Esophagus muscularis mucosa (tissue), 4 donors: ENCODE results near the gene PADI2. TPM values are rescaled to one million over a fixed set of nuclear protein-coding genes. Genes with fewer than 3 reads are reported as not detected.

Experiments
- DNase-seq: peaks from one replicate; pipeline ENCODE4 v3.0.0-alpha.2; 2017; ENCODE audit errors: extremely low spot score
- H3K27ac ChIP-seq, 4 donors: fragments of 200-600 bp; sonication (generic); replicated peaks in 1 of 4; 1 replicate in 3 of 4; 2 replicates in 1 of 4; pipeline ENCODE4 v1.5.1; 2016 to 2019; ENCODE audit warnings: mild to moderate bottlenecking in 1 of 4
- H3K27me3 ChIP-seq, 4 donors: fragments of 200-600 bp; sonication (generic); one replicate each; pipeline versions ENCODE4 v1.5.1 to v1.6.0; 2016 to 2019
- H3K36me3 ChIP-seq, 4 donors: fragments of 200-600 bp; sonication (generic); one replicate each; pipeline ENCODE4 v1.5.1; 2016 to 2019
- H3K4me1 ChIP-seq, 4 donors: fragments of 200-600 bp; sonication (generic); one replicate each; pipeline ENCODE4 v1.5.1; 2016 to 2019
- H3K4me3 ChIP-seq, 4 donors: fragments of 200-600 bp; sonication (generic); 1 replicate in 2 of 4; 2 replicates in 2 of 4; pipeline ENCODE4 v1.5.1; 2016 to 2019; ENCODE audit warnings: mild to moderate bottlenecking in 4 of 4, moderate library complexity in 1 of 4
- H3K9me3 ChIP-seq, 4 donors: fragments of 200-600 bp; sonication (generic); 1 replicate in 3 of 4; 2 replicates in 1 of 4; pipeline ENCODE4 v1.5.1; 2016 to 2019
- EP300 ChIP-seq: sonication (generic); formaldehyde crosslinking; IDR thresholded peaks from one replicate; pipeline ENCODE4 v1.6.1; 2017; ENCODE audit warnings: antibody characterized with exemption
- POLR2A ChIP-seq: fragments of 450-650 bp; IDR thresholded peaks from one replicate; pipeline ENCODE4 v1.6.1; 2017; ENCODE audit warnings: antibody characterized with exemption, moderate library complexity, mild to moderate bottlenecking, low read depth
- POLR2AphosphoS5 ChIP-seq, 2 donors: sonication (generic); formaldehyde crosslinking; IDR thresholded peaks; one replicate each; pipeline ENCODE4 v1.6.1; 2017; ENCODE audit warnings: antibody characterized with exemption in 2 of 2
- WGBS: methylation state at CpG from one replicate; pipeline ENCODE4 v1.1.5; 2018; 5-methylcytosine and 5-hydroxymethylcytosine counted together
- intact Hi-C: fragments of 100-400 bp; cut with DNase I; formaldehyde crosslinking; loops from one replicate; pipeline ENCODE4 v1.15.1; 2023
- total RNA-seq, 4 donors: library from RNA; depleted of rRNA; stranded (reverse); fragments of >200 nt; gene quantifications; one replicate each; pipeline versions ENCODE4 v1.1.0 to v1.2.1, GENCODE V29; 2016
- TF ChIP-seq, protein P1 (sequence below), 3 experiments: fragments of 200-600 bp in 2 of 3; fragments of 450-650 bp in 1 of 3; sonication (generic) in 2 of 3; IDR thresholded peaks; one replicate each; pipeline ENCODE4 v1.5.1; 2017 to 2019; ENCODE audit warnings: antibody characterized with exemption in 3 of 3, mild to moderate bottlenecking in 2 of 3, moderate library complexity in 1 of 3

The PADI2 gene
- total RNA-seq, 4 donors from 2014 or later = 0.39 to 2.0 (median 0.65) TPM

GRCh38 chr1:17161137-17161740, 42.0 kb upstream of the PADI2 start:
- Histone ChIP-seq H3K9me3 (no peaks in the 10 kb centered on the region), H3K36me3 (no peaks in the 10 kb centered on the region), H3K4me1 (no peaks in the 10 kb centered on the region), H3K27ac (no peak overlapping the region), H3K4me3 (no peak overlapping the region), H3K27me3 (peaks cover 0 to 40% (median 3%) of the 10 kb centered on the region in 4 donors)
- intact Hi-C loops = no loop called here
- no peak for DNase-seq
- TF ChIP-seq, protein P1, sequence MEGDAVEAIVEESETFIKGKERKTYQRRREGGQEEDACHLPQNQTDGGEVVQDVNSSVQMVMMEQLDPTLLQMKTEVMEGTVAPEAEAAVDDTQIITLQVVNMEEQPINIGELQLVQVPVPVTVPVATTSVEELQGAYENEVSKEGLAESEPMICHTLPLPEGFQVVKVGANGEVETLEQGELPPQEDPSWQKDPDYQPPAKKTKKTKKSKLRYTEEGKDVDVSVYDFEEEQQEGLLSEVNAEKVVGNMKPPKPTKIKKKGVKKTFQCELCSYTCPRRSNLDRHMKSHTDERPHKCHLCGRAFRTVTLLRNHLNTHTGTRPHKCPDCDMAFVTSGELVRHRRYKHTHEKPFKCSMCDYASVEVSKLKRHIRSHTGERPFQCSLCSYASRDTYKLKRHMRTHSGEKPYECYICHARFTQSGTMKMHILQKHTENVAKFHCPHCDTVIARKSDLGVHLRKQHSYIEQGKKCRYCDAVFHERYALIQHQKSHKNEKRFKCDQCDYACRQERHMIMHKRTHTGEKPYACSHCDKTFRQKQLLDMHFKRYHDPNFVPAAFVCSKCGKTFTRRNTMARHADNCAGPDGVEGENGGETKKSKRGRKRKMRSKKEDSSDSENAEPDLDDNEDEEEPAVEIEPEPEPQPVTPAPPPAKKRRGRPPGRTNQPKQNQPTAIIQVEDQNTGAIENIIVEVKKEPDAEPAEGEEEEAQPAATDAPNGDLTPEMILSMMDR (IDR thresholded peaks at IDR 0.05) = no peak
- TF ChIP-seq EP300 (no peak), POLR2AphosphoS5 (IDR thresholded peaks at IDR 0.05) (no peak), POLR2A (no peak)
- WGBS = 82% methylated on average over 3 of the region's 3 CpGs

- H3K9me3 ChIP-seq = peaks cover 0 to 20% (median 12%) of the 10 kb centered on the region in 4 donors
- peaks cover 0 to 27% (median 1%) of the 10 kb centered on the region in 4 donors for H3K27me3 ChIP-seq
- no peaks in the 10 kb centered on the region for H3K4me1 ChIP-seq
- TF ChIP-seq POLR2A (no peak), EP300 (no peak), POLR2AphosphoS5 (IDR thresholded peaks at IDR 0.05) (no peak)
- TF ChIP-seq, protein P1 (IDR thresholded peaks at IDR 0.05) = no peak
- no peak for DNase-seq
- H3K27ac ChIP-seq = no peak overlapping the region
- H3K4me3 ChIP-seq = no peak overlapping the region
- WGBS = 100% methylated on average over 2 of the region's 2 CpGs
- H3K36me3 ChIP-seq = no peaks in the 10 kb centered on the region
- intact Hi-C loops = no loop called here
Measured at GRCh38 chr1:17158961-17159360, 39.7 kb upstream of the PADI2 start.

- Histone ChIP-seq H3K9me3 (peaks cover 0 to 46% (median 32%) of the 10 kb centered on the region in 4 donors), H3K27ac (no peak overlapping the region), H3K36me3 (no peaks in the 10 kb centered on the region), H3K4me1 (no peaks in the 10 kb centered on the region), H3K27me3 (peaks cover 0 to 26% (median 0%) of the 10 kb centered on the region in 4 donors), H3K4me3 (no peak overlapping the region)
- intact Hi-C loops = no loop called here
- TF ChIP-seq POLR2A = no peak
- TF ChIP-seq EP300 = no peak
- 71% methylated on average over 3 of the region's 3 CpGs for WGBS
- no peak for DNase-seq
Measured at GRCh38 chr1:17156108-17156507, 36.9 kb upstream of the PADI2 start.

DNA sequence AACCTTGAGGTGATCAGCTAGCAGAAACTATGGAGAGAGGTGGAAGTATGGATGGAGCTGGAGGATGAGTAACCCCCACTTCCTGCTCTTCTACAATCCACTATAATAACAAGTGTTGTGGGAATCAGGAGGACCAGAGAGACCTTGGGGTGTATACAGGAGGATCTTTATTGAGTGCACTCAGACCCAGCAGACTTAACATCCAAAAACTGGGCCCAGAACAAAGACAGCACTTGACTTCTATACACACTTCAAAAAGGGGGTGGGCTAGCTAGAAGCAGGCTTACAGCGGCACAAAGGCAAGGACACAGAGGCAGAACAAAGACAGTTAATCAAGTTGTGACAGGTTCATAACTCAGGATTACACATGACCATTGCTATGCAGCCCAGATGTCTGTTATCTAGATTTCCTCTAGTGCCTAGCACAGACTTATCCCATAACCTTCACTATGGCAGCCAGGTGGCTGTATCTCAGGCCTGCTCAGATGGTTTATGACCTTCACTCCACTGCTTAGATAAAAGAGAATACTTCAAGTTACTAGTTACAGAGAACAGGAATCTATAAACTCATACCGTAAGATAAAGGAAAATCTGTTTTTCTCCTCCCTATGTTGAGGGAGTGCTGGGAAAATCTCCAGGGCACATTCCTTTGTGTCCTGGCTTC, 36.1 kb upstream of the PADI2 start:
- Histone ChIP-seq H3K9me3 (peaks cover 0 to 46% (median 32%) of the 10 kb centered on the region in 4 donors), H3K27me3 (peaks cover 0 to 33% (median 2%) of the 10 kb centered on the region in 4 donors), H3K36me3 (no peaks in the 10 kb centered on the region), H3K4me3 (no peak overlapping the region), H3K27ac (no peak overlapping the region), H3K4me1 (no peaks in the 10 kb centered on the region)
- no peak for DNase-seq
- TF ChIP-seq EP300 = no peak
- TF ChIP-seq POLR2A = no peak
- TF ChIP-seq, protein P1 (IDR thresholded peaks at IDR 0.05) = no peak
- no peak for TF ChIP-seq POLR2AphosphoS5 (IDR thresholded peaks at IDR 0.05)
- intact Hi-C loops = no loop called here
- 39% methylated on average over 2 of the region's 2 CpGs for WGBS

GRCh38 chr1:17149771-17150170, 30.5 kb upstream of the PADI2 start:
- peaks cover 0 to 33% (median 27%) of the 10 kb centered on the region in 4 donors for H3K9me3 ChIP-seq
- DNase-seq = no peak
- no peak overlapping the region for H3K27ac ChIP-seq
- no peaks in the 10 kb centered on the region for H3K4me1 ChIP-seq
- H3K4me3 ChIP-seq = no peak overlapping the region
- intact Hi-C loops = no loop called here
- no peaks in the 10 kb centered on the region for H3K36me3 ChIP-seq
- 62% methylated on average over 8 of the region's 8 CpGs for WGBS
- no peak for TF ChIP-seq POLR2A
- TF ChIP-seq, protein P1 (IDR thresholded peaks at IDR 0.05) = no peak
- H3K27me3 ChIP-seq = peaks cover 0 to 80% (median 19%) of the 10 kb centered on the region in 4 donors
